ENCODE measurements around the gene CTDSPL. TPM values are rescaled to one million over a fixed set of nuclear protein-coding genes. Genes with fewer than 3 reads are reported as not detected.

The CTDSPL gene
- total and polyA plus RNA-seq, 2 experiments from 2014 or later: 15.3 to 22.3 TPM

GRCh38 chr3:38015984-38016383, 154.3 kb downstream of the CTDSPL start:
- no peak overlapping the region for H3K4me3 ChIP-seq
- no peak for DNase-seq (ENCODE audit: low read depth in 1 of 2, low spot score in 1 of 2)
- peaks cover 13% of the 10 kb centered on the region for H3K4me1 ChIP-seq (ENCODE audit: low read depth)
- H3K27ac ChIP-seq: no peak overlapping the region
- no peaks in the 10 kb centered on the region for H3K27me3 ChIP-seq
- no peaks in the 10 kb centered on the region for H3K9me3 ChIP-seq (ENCODE audit: low read depth)
- no peak for TF ChIP-seq CTCF (IDR thresholded peaks at IDR 0.05; ENCODE audit: low read depth, low read length)
- H3K36me3 ChIP-seq: peaks cover 9% of the 10 kb centered on the region

DNA sequence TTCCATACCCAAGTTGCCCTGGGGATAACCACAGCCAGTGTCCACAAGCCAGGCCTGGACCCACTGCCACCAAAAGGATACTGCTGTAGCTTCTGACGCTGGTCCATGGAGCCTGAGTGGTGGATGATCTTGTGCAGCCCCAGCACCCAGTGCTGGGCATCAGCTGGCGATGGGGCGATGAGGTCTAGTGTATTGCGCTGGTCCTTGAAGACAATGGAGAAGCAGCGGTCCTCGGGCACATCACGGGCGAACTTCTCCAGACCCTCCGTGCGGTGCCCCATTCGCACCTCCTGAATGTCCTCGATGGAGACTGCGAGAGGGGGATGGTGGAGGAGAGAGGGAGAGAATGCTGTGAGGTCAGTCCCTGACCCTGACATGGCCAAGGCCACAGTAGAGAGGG, 154.7 kb downstream of the CTDSPL start:
- Histone ChIP-seq H3K4me3 (no peak overlapping the region), H3K4me1 (ENCODE audit: low read depth) (peaks cover 13% of the 10 kb centered on the region), H3K9me3 (ENCODE audit: low read depth) (no peaks in the 10 kb centered on the region), H3K27me3 (no peaks in the 10 kb centered on the region), H3K36me3 (peaks cover 9% of the 10 kb centered on the region), H3K27ac (no peak overlapping the region)
- TF ChIP-seq CTCF (IDR thresholded peaks at IDR 0.05; ENCODE audit: low read depth, low read length): no peak
- DNase-seq (ENCODE audit: low read depth in 1 of 2, low spot score in 1 of 2): no peak

- no peak for TF ChIP-seq CTCF (IDR thresholded peaks at IDR 0.05; ENCODE audit: low read depth, low read length)
Observed at GRCh38 chr3:38016847-38017444, 155.3 kb downstream of the CTDSPL start.

GRCh38 chr3:38017445-38018295, 156.0 kb downstream of the CTDSPL start:
- peaks cover 13% of the 10 kb centered on the region for H3K4me1 ChIP-seq (ENCODE audit: low read depth)
- H3K27me3 ChIP-seq: no peaks in the 10 kb centered on the region
- TF ChIP-seq CTCF (IDR thresholded peaks at IDR 0.05; ENCODE audit: low read depth, low read length): no peak
- H3K4me3 ChIP-seq: no peak overlapping the region
- H3K9me3 ChIP-seq (ENCODE audit: low read depth): no peaks in the 10 kb centered on the region
- H3K27ac ChIP-seq: no peak overlapping the region
- peaks cover 9% of the 10 kb centered on the region for H3K36me3 ChIP-seq
- no peak for DNase-seq (ENCODE audit: low read depth in 1 of 2, low spot score in 1 of 2)

More at GRCh38 chr3:38016847-38017444, 155.3 kb downstream of the CTDSPL start:
- Histone ChIP-seq H3K27ac (no peak overlapping the region), H3K27me3 (no peaks in the 10 kb centered on the region), H3K36me3 (peaks cover 9% of the 10 kb centered on the region), H3K4me1 (ENCODE audit: low read depth) (peaks cover 13% of the 10 kb centered on the region), H3K4me3 (no peak overlapping the region), H3K9me3 (ENCODE audit: low read depth) (no peaks in the 10 kb centered on the region)
- DNase-seq (ENCODE audit: low read depth in 1 of 2, low spot score in 1 of 2): no peak

DNA sequence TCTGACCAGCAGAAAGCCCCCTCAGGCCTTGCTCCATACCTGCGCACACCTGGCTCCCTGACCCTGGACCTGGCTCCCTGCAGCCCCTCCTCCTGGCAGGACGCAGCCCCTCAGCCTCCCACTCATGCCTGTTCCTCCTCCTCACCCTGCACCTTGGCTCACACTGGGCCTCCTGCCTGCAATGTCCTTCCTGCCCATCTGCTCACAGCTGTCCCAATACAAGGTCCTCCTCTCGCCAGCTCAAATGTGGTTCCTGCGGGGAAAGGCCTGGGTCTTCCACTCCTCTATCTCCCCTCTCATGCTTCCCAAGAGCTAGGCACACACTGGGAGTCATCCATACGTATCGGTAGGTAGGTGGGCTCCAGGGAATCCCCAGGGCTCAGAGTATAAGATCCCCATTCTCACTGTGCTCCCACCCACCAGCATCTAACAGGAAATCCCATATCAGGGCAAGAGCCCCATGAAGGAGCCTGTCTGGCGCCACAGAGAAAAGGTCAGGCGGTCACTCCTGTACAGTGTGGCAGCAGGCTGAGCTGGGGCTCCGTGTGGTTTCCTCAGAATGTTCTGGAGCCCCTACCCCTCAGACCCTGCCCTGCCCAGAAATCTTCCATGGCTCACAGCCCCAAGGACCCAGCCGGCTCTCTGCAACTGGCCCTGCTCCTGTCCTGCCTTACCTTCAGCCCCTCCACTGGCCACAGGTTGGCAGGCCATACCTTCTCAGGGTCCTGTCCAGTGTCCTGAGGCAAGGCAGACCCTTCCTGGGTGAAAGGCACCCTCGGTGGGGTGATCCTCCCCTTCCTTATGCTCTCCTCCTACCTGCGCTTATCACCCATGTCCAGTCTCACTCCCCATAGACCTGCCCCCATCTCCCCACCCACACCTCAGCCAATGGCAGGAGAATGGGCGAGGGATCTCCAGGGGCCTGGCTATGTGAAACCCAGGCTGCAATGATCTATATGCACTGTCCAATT, 156.9 kb downstream of the CTDSPL start:
- no peak for DNase-seq (ENCODE audit: low read depth in 1 of 2, low spot score in 1 of 2)

More for the DNA sequence above, 156.9 kb downstream of the CTDSPL start:
- no peak for TF ChIP-seq CTCF (IDR thresholded peaks at IDR 0.05; ENCODE audit: low read depth, low read length)
- no peak overlapping the region for H3K4me3 ChIP-seq
- no peaks in the 10 kb centered on the region for H3K27me3 ChIP-seq
- H3K9me3 ChIP-seq (ENCODE audit: low read depth): no peaks in the 10 kb centered on the region
- H3K36me3 ChIP-seq: peaks cover 9% of the 10 kb centered on the region
- H3K4me1 ChIP-seq (ENCODE audit: low read depth): peaks cover 20% of the 10 kb centered on the region
- H3K27ac ChIP-seq: no peak overlapping the region
